NOMO-1 treated with dmso at 0.1 percent for 144 hours (cell line): ENCODE measurements around the gene ITPKB.
A peak's percentile ranks its signal among the peaks of the same experiment; 100 is the strongest.
"Not testable (repeated sequence)": the region's sequence is repeated elsewhere in the genome, so short reads cannot be mapped to it uniquely, and the experiment has no call there.

Experiments used
- DNase-seq: peaks from one replicate; lab custom pipeline; 2025; ENCODE audit not compliant: unreplicated experiment; lab: John Stamatoyannopoulos, UW

The ITPKB gene

DNA sequence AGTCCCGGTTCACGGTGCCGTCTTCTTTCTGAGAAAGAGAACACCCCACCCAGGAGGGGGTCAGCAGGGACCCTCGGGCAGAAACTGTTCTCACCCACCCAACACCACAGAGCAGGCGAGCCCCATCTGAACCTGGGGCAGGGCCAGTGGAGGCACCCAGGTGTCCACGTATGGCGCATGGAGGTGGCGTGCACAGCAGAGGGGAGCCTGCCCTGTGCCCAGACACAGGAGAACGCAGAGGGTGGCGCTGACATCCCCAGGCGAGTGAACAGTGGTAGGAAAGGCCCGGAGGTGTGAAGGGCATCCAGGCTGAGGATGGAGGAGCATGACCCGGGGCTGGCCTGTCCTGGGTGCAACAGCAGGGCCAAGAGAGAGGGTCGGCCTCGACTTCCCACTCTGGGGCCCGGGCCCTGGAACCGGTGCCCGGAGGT is 99.4 kb downstream of the ITPKB start:
- no peak for DNase-seq

DNA sequence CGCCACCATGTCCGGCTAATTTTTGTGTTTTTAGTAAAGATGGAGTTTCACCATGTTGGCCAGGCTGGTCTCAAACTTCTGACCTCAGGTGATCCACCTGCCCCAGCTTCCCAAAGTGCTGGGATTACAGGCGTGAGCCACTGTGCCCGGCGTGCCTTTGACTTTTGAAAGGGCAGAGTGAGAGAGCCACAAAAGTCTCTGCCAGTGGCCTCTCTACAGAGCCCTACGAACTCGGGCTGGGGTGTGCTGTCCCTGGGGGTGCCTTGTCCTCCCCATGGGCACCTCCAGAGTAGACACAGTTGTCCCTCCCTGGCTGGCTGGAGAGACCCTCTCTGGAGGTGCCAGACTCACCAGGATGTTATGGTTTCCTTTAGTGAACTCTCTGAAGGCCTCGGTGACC is 99.9 kb downstream of the ITPKB start:
- DNase-seq = not testable (repeated sequence)

DNA sequence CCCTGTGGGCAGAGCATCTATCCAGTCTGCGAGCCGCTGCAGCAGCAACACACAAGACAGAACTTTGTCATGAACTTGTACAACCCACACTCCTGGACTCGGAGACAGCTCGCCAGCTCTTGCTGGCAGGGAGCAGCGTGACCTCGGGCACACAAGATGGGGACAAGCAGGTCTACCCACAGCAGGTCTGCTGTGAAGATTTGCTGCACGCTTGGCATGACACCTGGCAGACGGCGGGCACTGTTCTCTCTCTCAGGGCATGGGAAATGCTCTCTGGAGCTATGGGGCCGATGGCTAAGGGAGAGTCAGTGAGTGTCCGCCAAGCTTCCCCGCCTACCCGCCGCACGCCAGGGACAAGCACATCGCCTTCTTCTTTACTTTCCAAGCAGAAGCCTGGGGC is 100.5 kb downstream of the ITPKB start:
- no peak for DNase-seq

DNA sequence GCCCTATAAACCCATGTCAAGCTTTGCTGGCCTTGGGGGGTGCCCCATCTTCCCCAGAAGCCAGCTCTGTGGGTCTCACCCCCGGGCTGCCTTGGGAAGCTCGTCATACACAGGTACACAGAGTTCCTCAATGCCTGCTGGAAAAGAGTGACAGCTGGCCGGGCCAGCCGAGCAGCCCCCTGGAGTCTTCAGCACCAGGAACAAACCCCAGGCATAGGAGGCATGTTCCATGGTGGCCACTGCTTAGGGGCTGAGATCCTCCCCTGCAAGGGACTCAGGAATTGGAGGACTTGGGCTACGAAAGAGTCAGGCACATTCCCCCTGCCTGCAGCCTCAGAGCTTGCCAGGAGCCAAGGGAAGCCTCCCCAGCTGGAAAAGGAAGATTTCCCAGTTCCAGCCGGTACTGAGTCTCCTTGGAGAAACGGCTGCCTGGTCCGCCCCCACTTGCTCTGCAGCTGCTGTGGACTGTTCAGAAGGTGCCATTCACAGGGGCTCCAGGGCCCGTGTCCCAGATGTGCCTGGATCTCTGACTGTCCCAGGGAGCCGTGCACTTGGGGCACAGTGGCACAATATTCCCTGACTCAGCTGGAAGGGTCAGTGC is 101.0 kb downstream of the ITPKB start:
- no peak for DNase-seq

DNA sequence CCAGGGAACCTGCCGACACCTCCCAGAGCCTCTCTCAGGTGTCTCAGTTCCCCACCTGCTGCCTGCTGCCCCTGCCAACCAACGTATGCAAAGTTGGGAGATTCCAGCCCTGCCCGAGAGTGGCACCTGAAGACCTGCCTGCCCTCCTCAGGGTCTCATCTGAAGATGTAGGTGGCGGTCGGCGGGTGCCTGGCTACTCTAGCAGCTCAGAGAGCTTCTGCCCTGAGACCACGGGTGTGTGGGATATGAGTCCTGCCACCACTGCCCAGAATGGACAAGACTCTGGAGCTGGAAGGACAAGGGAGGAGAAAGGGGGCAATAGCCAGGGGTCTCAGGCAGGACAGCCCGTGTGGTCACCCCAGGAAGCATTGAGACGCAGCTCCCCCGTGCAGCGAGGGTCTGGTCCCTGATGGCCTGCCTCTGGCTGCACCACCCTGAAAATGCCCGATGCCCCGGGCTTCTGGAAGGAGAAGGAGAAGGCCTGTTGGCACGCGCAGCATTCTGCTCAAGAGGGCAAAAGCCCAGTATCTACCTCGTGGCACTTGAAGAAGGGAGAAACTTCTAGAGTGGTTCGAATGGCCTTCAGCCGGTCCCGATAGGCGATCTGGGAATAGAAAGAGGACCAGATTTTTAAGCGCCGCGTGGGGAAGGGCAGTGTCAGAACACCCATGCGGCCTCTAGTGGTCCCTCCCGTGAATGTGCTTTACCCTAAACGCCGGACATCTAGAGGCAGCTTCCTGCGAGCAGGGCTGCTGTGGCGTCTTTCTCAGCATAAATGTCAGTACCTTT is 101.7 kb downstream of the ITPKB start:
- DNase-seq = no peak

- no peak for DNase-seq
Measured at GRCh38 chr1:226636847-226637096, 102.3 kb downstream of the ITPKB start.

DNA sequence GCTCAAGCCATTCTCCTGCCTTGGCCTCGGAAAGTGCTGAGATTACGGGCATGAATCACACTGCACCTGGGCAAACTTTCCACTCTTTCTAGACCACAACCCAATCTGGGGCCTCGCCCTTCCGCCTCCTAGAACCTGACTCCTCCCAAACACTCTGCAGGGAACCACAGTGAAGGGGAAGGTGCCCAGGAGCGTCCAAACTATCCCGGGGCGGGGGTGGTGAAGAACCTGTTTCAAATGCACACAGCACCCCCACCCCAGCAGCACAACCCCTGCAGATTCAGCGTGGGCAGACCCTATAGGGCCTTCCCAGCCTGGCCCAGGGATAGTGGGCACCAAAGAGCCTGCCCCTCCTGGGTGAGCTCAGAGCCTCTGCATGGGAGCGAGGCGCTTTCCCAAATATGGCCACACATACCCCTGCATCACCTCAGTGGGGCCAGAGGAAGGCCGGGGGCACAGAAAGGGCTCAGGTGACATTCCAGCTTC is 103.6 kb downstream of the ITPKB start:
- no peak for DNase-seq

DNA sequence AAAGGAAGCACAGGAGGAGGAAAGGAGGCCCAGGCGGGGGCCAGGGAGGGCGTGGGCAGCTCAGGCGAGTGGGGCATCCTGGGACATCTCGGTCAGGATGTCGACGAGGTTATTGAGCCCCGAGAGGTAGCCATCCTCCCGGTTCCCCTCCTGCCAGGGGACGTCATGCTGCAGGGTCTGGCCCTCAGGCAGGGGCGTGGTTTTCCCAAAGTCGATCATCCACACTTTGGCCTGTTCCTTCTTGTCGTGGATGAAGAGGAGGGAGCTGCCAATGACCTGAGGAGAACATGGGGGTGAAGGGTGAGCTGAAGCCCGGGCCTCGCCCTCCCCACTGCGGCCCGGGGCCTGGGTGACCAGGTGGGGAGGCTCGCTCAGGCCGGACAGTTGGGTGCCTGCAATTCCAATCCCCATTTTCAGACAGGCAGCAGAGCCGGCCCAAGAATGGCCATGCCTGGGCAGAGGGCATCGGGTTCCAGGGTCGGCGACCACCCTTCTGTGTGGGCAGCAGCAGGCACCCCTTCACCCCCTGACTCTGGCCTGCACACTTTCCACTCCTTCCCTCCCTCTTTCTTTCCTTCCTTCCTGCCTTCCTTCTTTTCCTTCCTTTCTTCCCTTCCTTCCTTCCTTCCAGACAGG is 104.4 kb downstream of the ITPKB start:
- DNase-seq = no peak

GRCh38 chr1:226634166-226634588 is 104.9 kb downstream of the ITPKB start:
- DNase-seq = peak; percentile 39

- DNase-seq = no peak
Measured at GRCh38 chr1:226633541-226634165, 105.4 kb downstream of the ITPKB start.

DNA sequence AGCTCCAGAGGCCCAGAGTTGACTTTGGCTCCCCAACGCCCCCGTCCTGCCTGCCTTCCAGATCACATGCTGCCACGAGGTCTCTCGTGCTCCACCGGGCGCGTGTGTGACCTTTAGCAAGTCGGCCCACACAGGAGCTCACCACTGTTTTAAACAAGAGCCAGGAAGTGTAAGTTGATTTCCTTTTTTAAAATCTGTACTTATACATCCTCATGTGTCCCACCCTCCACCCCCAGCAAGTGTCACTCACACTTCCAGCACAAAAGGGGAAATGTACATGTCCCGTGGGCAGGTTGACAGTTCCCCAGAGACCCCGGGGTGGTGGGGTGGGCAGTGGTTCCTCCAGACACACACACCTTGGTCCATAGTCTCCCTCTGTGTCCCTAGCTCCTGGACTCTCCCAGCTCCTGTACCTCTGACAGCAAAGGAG is 106.1 kb downstream of the ITPKB start:
- DNase-seq = no peak

DNA sequence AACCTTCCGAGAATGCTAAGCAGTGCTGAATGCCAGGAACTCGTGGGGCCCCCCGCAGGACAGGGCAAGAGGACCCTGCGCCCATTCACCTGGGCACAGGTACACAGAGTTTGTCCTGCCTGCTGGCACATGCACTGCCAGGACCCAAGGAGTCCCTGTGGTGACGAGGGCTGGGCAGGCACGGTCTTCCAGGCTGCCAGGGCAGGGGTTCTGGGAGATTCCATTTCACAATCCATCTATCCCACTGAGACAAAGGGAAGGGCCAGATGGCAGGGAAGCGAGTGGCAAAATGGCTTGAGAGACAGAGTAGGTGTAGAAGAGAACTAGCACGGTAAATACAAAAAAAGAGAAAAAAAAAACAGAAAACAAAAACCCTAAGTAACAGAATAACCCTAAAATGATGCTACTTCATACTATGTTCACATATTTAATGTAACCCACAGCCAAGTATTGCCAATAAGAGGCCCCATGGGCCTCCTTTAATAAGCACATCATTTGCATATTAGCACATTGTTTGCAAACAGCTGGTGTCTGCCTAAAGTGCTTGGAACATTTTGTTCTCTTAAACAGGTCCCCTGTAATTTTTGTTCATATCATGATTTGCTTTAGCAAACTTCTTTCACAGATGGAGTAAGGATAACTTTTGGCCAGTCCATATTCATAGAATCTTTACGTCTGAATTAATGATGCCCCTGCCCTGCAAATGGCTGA is 106.8 kb downstream of the ITPKB start:
- no peak for DNase-seq

GRCh38 chr1:226631229-226632000 is 107.7 kb downstream of the ITPKB start:
- DNase-seq = no peak

DNA sequence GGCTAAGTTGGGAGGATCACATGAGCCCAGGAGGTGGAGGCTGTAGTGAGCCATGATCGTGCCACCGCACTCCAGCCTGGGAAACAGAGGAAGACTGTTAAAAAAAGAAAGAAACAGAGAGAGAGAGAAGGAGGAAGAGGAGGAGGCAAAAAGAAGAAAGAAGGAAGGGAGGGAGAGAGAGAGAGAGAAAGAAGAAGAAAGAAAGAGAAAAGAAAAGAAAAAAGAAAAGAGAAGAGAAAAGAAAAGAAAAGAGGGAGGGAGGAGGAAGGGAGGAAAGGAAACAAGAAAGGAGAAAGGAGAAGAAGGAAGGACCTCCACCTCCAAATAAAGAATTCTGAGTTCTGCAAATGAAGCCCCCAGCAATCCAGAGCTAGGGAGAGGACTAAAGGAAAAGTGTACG is 108.5 kb downstream of the ITPKB start:
- no peak for DNase-seq

DNA sequence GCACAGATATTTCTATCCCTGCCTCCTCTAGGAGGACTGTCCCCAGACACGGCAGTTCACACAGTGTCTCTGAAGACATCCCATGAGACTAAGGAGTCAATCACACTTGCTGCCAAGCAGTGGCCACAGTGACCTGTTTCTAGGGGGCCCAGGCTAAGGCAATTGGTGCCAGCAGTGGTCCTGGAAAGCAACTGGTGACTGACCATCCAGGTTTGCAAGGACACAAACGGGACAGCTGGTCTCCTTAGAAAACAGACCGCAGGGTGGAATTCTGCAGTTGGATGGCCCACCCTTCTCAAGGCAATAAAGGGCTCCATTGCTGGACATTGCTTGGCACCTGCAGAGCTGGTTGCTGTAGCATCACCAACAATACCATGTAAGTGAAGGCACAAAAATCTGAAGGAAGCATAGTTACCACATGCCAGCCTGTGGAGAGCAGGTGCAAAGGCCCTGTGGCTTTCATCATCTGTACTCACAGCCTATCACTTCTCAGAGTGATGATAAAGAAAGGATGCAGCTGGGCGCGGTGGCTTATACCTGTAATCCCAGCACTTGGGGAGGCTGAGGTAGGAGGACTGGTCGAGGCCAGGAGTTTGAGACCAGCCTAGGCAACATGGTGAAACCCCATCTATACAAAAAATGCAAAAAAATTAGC is 109.1 kb downstream of the ITPKB start:
- DNase-seq = no peak

DNA sequence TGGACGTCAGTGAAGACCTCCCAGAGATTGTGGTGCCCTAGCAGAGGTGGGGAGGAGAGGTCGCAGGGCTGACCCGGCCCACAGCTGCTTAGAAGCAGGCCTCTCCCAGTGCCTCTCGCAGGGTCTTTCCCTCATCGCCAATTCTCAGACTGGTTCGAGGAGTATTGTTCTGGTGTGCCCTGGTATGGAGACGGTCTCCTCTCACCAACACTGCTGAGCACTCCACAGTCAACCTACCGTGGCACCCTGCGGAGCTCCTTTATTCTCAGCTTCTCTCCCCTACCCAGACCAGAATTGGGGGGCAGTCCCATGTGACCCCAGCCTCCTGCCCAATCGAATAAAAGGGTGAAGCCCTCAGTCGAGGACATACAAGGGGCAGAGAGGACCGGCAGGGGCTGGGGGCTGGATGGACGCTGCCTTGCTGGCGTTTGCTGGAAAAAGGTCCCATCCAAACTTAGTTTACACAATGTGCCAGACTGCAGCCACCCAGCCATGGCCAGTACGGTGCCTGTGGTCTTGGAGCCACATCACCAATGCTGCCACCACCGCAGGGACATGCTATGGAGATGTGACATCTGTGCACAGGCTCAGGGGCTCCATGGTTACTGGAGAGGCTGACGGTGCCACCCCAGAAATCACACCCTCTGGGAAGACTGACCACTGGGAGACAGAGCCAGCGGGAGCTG is 109.7 kb downstream of the ITPKB start:
- DNase-seq = no peak

GRCh38 chr1:226628612-226629155 is 110.4 kb downstream of the ITPKB start:
- DNase-seq = no peak

GRCh38 chr1:226627924-226628611 is 111.0 kb downstream of the ITPKB start:
- no peak for DNase-seq
